ENCODE results near the gene EEIG1.
A peak's percentile ranks its signal among the peaks of the same experiment; 100 is the strongest.

The EEIG1 gene

GRCh38 chr9:128011071-128011817 is 30.5 kb upstream of the EEIG1 start:
- Mint-ChIP-seq H3K4me1 (peaks cover 30% of the 10 kb centered on the region), H3K9me3 (peaks cover 12% of the 10 kb centered on the region), H3K27ac (no peak overlapping the region), H3K36me3 (ENCODE audit: low read depth) (peaks cover 7% of the 10 kb centered on the region), H3K4me3 (no peak overlapping the region), H3K27me3 (ENCODE audit: low read depth, poor library complexity) (peaks cover 10% of the 10 kb centered on the region)
- DNase-seq = no peak
- TF ChIP-seq, protein P1, sequence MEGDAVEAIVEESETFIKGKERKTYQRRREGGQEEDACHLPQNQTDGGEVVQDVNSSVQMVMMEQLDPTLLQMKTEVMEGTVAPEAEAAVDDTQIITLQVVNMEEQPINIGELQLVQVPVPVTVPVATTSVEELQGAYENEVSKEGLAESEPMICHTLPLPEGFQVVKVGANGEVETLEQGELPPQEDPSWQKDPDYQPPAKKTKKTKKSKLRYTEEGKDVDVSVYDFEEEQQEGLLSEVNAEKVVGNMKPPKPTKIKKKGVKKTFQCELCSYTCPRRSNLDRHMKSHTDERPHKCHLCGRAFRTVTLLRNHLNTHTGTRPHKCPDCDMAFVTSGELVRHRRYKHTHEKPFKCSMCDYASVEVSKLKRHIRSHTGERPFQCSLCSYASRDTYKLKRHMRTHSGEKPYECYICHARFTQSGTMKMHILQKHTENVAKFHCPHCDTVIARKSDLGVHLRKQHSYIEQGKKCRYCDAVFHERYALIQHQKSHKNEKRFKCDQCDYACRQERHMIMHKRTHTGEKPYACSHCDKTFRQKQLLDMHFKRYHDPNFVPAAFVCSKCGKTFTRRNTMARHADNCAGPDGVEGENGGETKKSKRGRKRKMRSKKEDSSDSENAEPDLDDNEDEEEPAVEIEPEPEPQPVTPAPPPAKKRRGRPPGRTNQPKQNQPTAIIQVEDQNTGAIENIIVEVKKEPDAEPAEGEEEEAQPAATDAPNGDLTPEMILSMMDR (IDR thresholded peaks at IDR 0.05) = no peak

DNA sequence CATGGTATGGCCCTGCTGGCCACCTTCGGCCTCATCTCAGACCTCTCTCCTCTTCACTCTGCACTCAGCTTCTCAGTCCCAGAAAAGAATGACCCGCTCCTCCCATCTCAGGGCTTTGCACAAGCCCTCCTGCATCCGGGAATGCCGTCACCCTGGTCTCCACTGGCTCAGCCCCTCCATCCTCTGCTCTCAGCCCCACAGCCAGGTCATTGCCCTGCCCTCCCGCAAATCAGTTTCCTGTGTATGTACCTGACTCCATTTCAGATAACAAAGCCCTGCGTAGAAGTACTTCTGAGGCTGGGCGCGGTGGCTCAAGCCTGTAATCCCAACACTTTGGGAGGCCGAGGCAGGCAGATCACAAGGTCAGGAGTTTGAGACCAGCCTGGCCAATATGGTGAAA is 28.9 kb upstream of the EEIG1 start:
- Mint-ChIP-seq H3K27ac (peak overlapping the region; percentile 51), H3K4me3 (no peak overlapping the region), H3K4me1 (peaks cover 37% of the 10 kb centered on the region), H3K27me3 (ENCODE audit: low read depth, poor library complexity) (peaks cover 6% of the 10 kb centered on the region), H3K9me3 (peaks cover 12% of the 10 kb centered on the region), H3K36me3 (ENCODE audit: low read depth) (peaks cover 7% of the 10 kb centered on the region)
- DNase-seq = no peak
- TF ChIP-seq, protein P1 (IDR thresholded peaks at IDR 0.05) = no peak

GRCh38 chr9:128008171-128008570 is 27.4 kb upstream of the EEIG1 start:
- peaks cover 3% of the 10 kb centered on the region for H3K27me3 Mint-ChIP-seq (ENCODE audit: low read depth, poor library complexity)
- peaks cover 12% of the 10 kb centered on the region for H3K9me3 Mint-ChIP-seq
- H3K36me3 Mint-ChIP-seq (ENCODE audit: low read depth) = peaks cover 7% of the 10 kb centered on the region
- peaks cover 37% of the 10 kb centered on the region for H3K4me1 Mint-ChIP-seq
- TF ChIP-seq, protein P1 (IDR thresholded peaks at IDR 0.05) = no peak
- DNase-seq = no peak
- H3K4me3 Mint-ChIP-seq = peak overlapping the region; percentile 14
- peak overlapping the region; percentile 74 for H3K27ac Mint-ChIP-seq

- no peak for DNase-seq
- Mint-ChIP-seq H3K27ac (peak overlapping the region; percentile 74), H3K27me3 (ENCODE audit: low read depth, poor library complexity) (peaks cover 3% of the 10 kb centered on the region), H3K4me1 (peaks cover 37% of the 10 kb centered on the region), H3K36me3 (ENCODE audit: low read depth) (peaks cover 7% of the 10 kb centered on the region), H3K4me3 (peak overlapping the region; percentile 14), H3K9me3 (peaks cover 12% of the 10 kb centered on the region)
- TF ChIP-seq, protein P1 (IDR thresholded peaks at IDR 0.05) = no peak
Observed at GRCh38 chr9:128007566-128008138, 26.9 kb upstream of the EEIG1 start.

DNA sequence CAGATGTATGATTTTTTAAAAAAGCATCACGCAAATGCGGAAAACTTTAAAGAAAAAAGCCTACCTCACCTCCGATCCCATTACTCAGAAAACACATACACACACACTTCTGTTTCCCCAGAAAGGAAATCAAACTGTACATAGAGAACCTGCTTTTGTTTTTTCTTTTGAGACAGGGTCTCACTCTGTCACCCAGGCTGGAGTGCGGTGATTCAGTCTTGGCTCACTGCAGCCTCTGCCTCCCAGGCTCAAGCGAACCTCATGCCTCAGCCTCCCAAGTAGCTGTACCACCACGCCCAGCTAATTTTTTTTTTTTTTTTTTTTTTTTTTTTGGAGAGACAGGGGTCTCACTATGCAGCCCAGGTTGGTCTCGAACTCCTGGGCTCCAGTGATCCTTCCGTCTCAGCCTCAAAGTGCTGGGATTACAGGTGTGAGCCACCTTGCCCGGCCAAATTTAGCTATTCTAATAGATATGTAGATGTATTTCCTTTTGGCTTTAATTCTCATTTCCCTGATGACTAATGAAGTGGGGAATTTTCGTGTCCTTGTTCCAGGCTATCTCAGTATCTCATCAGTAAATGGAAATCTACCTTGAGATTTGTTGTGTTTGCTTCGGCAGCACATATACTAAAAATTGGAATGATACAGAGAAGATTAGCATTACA is 25.7 kb upstream of the EEIG1 start:
- Mint-ChIP-seq H3K4me1 (peaks cover 42% of the 10 kb centered on the region), H3K27ac (no peak overlapping the region), H3K27me3 (ENCODE audit: low read depth, poor library complexity) (peaks cover 3% of the 10 kb centered on the region), H3K36me3 (ENCODE audit: low read depth) (peaks cover 7% of the 10 kb centered on the region), H3K4me3 (no peak overlapping the region), H3K9me3 (peaks cover 12% of the 10 kb centered on the region)
- no peak for DNase-seq
- TF ChIP-seq, protein P1 (IDR thresholded peaks at IDR 0.05) = no peak
